ENCODE measurements around the gene SUPT4H1. TPM values are rescaled to one million over a fixed set of nuclear protein-coding genes. Genes with fewer than 3 reads are reported as not detected.

Gene SUPT4H1
- total and polyA plus RNA-seq, 9 of the 15 experiments (the other 6 are each of a cell fraction or from before 2014, with no cell fraction given) = 62.1 to 320 (median 117) TPM

DNA sequence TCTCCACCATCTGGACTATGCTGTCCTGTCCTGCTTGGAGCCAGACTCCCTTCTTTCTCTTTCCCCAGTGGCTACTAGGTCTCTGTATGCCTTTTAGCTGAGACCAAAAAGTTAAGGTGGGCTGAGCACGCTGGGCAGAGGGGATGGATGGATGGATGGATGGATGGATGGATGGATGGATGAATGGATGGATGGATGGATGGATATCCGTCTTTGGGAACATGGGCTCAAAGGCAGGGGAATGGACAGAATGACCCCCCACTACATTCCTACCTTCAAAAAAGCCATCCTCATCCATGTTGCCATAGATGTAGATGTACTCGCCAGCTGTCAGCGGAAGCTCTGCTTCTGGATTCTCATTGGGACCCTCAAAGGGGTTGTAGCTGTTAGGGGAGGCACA, 36.3 kb downstream of the SUPT4H1 start:
- ChIA-PET POLR2A (interaction anchor here (0.7 to 4.3 kb wide), 5 partner anchors 9 to 100 kb away, joined by 3 to 42 read pairs (median 3); partner anchors contain the start of gene TSPOAP1), CTCF (ENCODE audit: low intra/inter-chr PET ratio) (interaction anchor here (2.3 kb wide), 1 partner anchor 132 kb away, joined by 18 read pairs; no protein-coding TSS in a partner anchor)
- ATAC-seq (no peak), FAIRE-seq (no peak), DNase-seq (ENCODE audit: extremely low read depth in 1 of 4, low spot score in 3 of 4) (no peak)
- intact Hi-C loops (cut with micrococcal nuclease) = no loop called here
- Histone ChIP-seq H3K27me3 (ENCODE audit: control insufficient read depth in 2 of 2, insufficient read depth in 2 of 2, low read length in 2 of 2) (no peaks in the 10 kb centered on the region), H3K4me1 (replicated peaks in 1 of 2; ENCODE audit: control insufficient read depth in 2 of 2, insufficient read depth in 2 of 2, low read length in 2 of 2) (peaks cover 0 to 19% of the 10 kb centered on the region in 2 experiments; a peak in 1 of 5 replicates), H2AFZ (ENCODE audit: low read depth, low read length) (no peak overlapping the region), H3K27ac (ENCODE audit: extremely low read depth, low read depth, low read length) (no peak overlapping the region), H4K20me1 (replicated peaks; ENCODE audit: control insufficient read depth, insufficient read depth, low read length) (no peaks in the 10 kb centered on the region), H3K36me3 (ENCODE audit: control insufficient read depth, insufficient read depth, low read length) (no peaks in the 10 kb centered on the region), H3K9me3 (replicated peaks; ENCODE audit: control insufficient read depth, insufficient read depth, low read depth, low read length) (no peaks in the 10 kb centered on the region), H3K79me2 (ENCODE audit: control insufficient read depth, insufficient read depth, low read length) (no peaks in the 10 kb centered on the region), H3K9ac (ENCODE audit: insufficient read depth in 1 of 2, low read depth in 2 of 2, low read length in 2 of 2) (no peak overlapping the region; a peak in 1 of 4 replicates), H3K9me1 (ENCODE audit: control insufficient read depth, insufficient read depth, low read length) (no peaks in the 10 kb centered on the region), H3K4me3 (no peak overlapping the region), H3K4me2 (ENCODE audit: insufficient read depth, low read length) (no peak overlapping the region)
- BruUV-seq (replicated peaks) = no TSS peak
- in situ Hi-C loops (cut with MboI) = no loop called here
- 38% methylated on average over 4 of the region's 4 CpGs for WGBS (ENCODE audit: insufficient coverage, low coverage, missing lambda C conversion rate)
- TF ChIP-seq, protein P1, sequence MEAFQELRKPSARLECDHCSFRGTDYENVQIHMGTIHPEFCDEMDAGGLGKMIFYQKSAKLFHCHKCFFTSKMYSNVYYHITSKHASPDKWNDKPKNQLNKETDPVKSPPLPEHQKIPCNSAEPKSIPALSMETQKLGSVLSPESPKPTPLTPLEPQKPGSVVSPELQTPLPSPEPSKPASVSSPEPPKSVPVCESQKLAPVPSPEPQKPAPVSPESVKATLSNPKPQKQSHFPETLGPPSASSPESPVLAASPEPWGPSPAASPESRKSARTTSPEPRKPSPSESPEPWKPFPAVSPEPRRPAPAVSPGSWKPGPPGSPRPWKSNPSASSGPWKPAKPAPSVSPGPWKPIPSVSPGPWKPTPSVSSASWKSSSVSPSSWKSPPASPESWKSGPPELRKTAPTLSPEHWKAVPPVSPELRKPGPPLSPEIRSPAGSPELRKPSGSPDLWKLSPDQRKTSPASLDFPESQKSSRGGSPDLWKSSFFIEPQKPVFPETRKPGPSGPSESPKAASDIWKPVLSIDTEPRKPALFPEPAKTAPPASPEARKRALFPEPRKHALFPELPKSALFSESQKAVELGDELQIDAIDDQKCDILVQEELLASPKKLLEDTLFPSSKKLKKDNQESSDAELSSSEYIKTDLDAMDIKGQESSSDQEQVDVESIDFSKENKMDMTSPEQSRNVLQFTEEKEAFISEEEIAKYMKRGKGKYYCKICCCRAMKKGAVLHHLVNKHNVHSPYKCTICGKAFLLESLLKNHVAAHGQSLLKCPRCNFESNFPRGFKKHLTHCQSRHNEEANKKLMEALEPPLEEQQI (IDR thresholded peaks at IDR 0.05) = no peak
- TF ChIP-seq TBP (optimal IDR thresholded peaks at IDR 0.05; ENCODE audit: low read depth, low read length) (no peak), YY1 (IDR thresholded peaks at IDR 0.05; ENCODE audit: borderline replicate concordance in 1 of 3, control insufficient read depth in 1 of 3, extremely low read depth in 1 of 3, insufficient read depth in 3 of 3, insufficient read length in 1 of 3, insufficient replicate concordance in 2 of 3, low read depth in 1 of 3, low read length in 2 of 3) (no peak), ZC3H4 (CRISPR knock-in tag; IDR thresholded peaks at IDR 0.05; ENCODE audit: borderline replicate concordance) (no peak), MAFK (IDR thresholded peaks at IDR 0.05; ENCODE audit: low read length) (no peak), CC2D1A (IDR thresholded peaks at IDR 0.05) (no peak), DIDO1 (tag; IDR thresholded peaks at IDR 0.05; ENCODE audit: low read depth) (no peak), SP1 (CRISPR knock-in tag; IDR thresholded peaks at IDR 0.05) (no peak), CCNT2 (IDR thresholded peaks at IDR 0.05; ENCODE audit: borderline replicate concordance, extremely low read depth, insufficient read length, low read depth, low read length) (no peak), FOSL1 (tag; conservative IDR thresholded peaks at IDR 0.05) (no peak), ZSCAN32 (CRISPR knock-in tag; IDR thresholded peaks at IDR 0.05) (no peak), SRSF9 (IDR thresholded peaks at IDR 0.05; ENCODE audit: borderline replicate concordance, low read depth, low read length) (no peak), ARHGAP35 (IDR thresholded peaks at IDR 0.05; ENCODE audit: partially characterized antibody) (no peak), MIER1 (IDR thresholded peaks at IDR 0.05; ENCODE audit: low read depth) (no peak), FOXJ3 (CRISPR knock-in tag; IDR thresholded peaks at IDR 0.05) (no peak), RFX7 (CRISPR knock-in tag; IDR thresholded peaks at IDR 0.05) (no peak)
- TF ChIP-seq, protein P2, sequence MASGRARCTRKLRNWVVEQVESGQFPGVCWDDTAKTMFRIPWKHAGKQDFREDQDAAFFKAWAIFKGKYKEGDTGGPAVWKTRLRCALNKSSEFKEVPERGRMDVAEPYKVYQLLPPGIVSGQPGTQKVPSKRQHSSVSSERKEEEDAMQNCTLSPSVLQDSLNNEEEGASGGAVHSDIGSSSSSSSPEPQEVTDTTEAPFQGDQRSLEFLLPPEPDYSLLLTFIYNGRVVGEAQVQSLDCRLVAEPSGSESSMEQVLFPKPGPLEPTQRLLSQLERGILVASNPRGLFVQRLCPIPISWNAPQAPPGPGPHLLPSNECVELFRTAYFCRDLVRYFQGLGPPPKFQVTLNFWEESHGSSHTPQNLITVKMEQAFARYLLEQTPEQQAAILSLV (tag; IDR thresholded peaks at IDR 0.05) = no peak
- TF ChIP-seq, protein P3, sequence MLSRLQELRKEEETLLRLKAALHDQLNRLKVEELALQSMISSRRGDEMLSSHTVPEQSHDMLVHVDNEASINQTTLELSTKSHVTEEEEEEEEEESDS (CRISPR knock-in tag; IDR thresholded peaks at IDR 0.05) = no peak
